B cell (primary cell): ENCODE results near the gene PIK3R3. TPM values are rescaled to one million over a fixed set of nuclear protein-coding genes. Genes with fewer than 3 reads are reported as not detected.

Experiments
- ATAC-seq: fragments of 200-7000 bp; cut with Tn5 transposase; one replicate; pipeline ENCODE4 v1.10.0; 2021; ENCODE audit warnings: low read depth, mild to moderate bottlenecking, moderate number of reproducible peaks, moderate library complexity
- CTCF ChIA-PET: fragments of 350-600 bp; sonication (Branson Sonifier 250); formaldehyde crosslinking; loops from one replicate; lab custom pipeline; 2021; ENCODE audit warnings: antibody characterized with exemption, inconsistent platforms; lab: Charles Lee
- POLR2A ChIA-PET: fragments of 350-600 bp; sonication (Branson Sonifier 250); formaldehyde crosslinking; loops from one replicate; lab custom pipeline; 2021; ENCODE audit warnings: antibody characterized with exemption; lab: Charles Lee
- DNase-seq: peaks from one replicate; pipeline ENCODE4 v3.0.0; 2013
- H2AFZ ChIP-seq: 2 replicates; pipeline ENCODE4 v1.6.1; 2012; ENCODE audit warnings: mild to moderate bottlenecking, low read depth, low read length; ENCODE audit not compliant: insufficient read depth, poor library complexity, severe bottlenecking
- H3K27ac ChIP-seq, 2 donors: 1 replicate in 1 of 2; 2 replicates in 1 of 2; pipeline ENCODE4 v1.5.1; 2012 to 2013; ENCODE audit warnings: low read length in 2 of 2, mild to moderate bottlenecking in 2 of 2, moderate library complexity in 1 of 2
- H3K27me3 ChIP-seq, 4 experiments: fragments of 200-600 bp in 1 of 4; sonication (generic) in 1 of 4; replicated peaks in 1 of 4; 1 replicate in 2 of 4; 2 replicates in 2 of 4; pipeline versions ENCODE4 v1.6.1 to v1.7.0; 2013 to 2016; ENCODE audit warnings: low read length in 3 of 4, mild to moderate bottlenecking in 2 of 4, mixed read lengths in 1 of 4, moderate library complexity in 1 of 4; ENCODE audit not compliant: insufficient read depth in 4 of 4, control insufficient read depth in 3 of 4; ENCODE audit errors: control extremely low read depth in 1 of 4
- H3K36me3 ChIP-seq, 2 experiments: replicated peaks in 1 of 2; 1 replicate in 1 of 2; 2 replicates in 1 of 2; pipeline versions ENCODE4 v1.6.1 to v1.7.1; 2013; ENCODE audit warnings: low read length in 1 of 2; ENCODE audit not compliant: insufficient read depth in 2 of 2, control insufficient read depth in 1 of 2; ENCODE audit errors: control extremely low read depth in 1 of 2, extremely low read depth in 1 of 2
- H3K4me1 ChIP-seq, 2 donors: fragments of 200-600 bp in 1 of 2; sonication (generic) in 1 of 2; 1 replicate in 1 of 2; 2 replicates in 1 of 2; pipeline versions ENCODE4 v1.5.1 to v1.6.1; 2013 to 2017; ENCODE audit warnings: low read length in 2 of 2; ENCODE audit not compliant: control insufficient read depth in 2 of 2, insufficient read depth in 2 of 2
- H3K4me2 ChIP-seq: replicated peaks from 2 replicates; pipeline ENCODE3; 2012; ENCODE audit warnings: mild to moderate bottlenecking, low read depth, low read length; ENCODE audit not compliant: poor library complexity, severe bottlenecking
- H3K4me3 ChIP-seq, 5 experiments: fragments of 200-600 bp in 1 of 5; sonication (generic) in 1 of 5; 1 replicate in 3 of 5; 2 replicates in 2 of 5; pipeline versions ENCODE4 v1.5.1 to v1.7.0; 2011 to 2016; ENCODE audit warnings: low read length in 4 of 5, mild to moderate bottlenecking in 4 of 5, low read depth in 2 of 5, control low read depth in 1 of 5, moderate library complexity in 1 of 5; ENCODE audit not compliant: insufficient read depth in 1 of 5; ENCODE audit errors: control extremely low read depth in 1 of 5, extremely low read depth in 1 of 5
- H3K79me2 ChIP-seq: fragments of 200-600 bp; sonication (generic); one replicate; pipeline ENCODE4 v1.6.0; 2016; ENCODE audit warnings: low read length; ENCODE audit not compliant: control insufficient read depth, insufficient read depth
- H3K9ac ChIP-seq: fragments of 200-600 bp; sonication (generic); 2 replicates; pipeline ENCODE4 v1.6.1; 2017; ENCODE audit warnings: mild to moderate bottlenecking, low read length, moderate library complexity
- H3K9me3 ChIP-seq, 3 donors: one replicate each; pipeline versions ENCODE4 v1.6.1 to v1.7.1; 2013; ENCODE audit warnings: low read length in 2 of 3; ENCODE audit not compliant: control insufficient read depth in 2 of 3, insufficient read depth in 1 of 3; ENCODE audit errors: control extremely low read depth in 1 of 3
- H4K20me1 ChIP-seq: 2 replicates; pipeline ENCODE4 v1.6.0; 2012; ENCODE audit warnings: mild to moderate bottlenecking, low read length; ENCODE audit not compliant: insufficient read depth, control insufficient read depth, poor library complexity, severe bottlenecking
- H3K27ac Mint-ChIP-seq: one replicate; pipeline ENCODE4 v1.8.0; 2021; ENCODE audit warnings: mixed read lengths
- H3K27me3 Mint-ChIP-seq: one replicate; pipeline ENCODE4 v1.8.0; 2021; ENCODE audit warnings: mixed read lengths
- H3K4me1 Mint-ChIP-seq: one replicate; pipeline ENCODE4 v1.8.0; 2021; ENCODE audit warnings: mixed read lengths
- H3K4me3 Mint-ChIP-seq: one replicate; pipeline ENCODE4 v1.8.0; 2021; ENCODE audit warnings: mixed read lengths
- H3K9me3 Mint-ChIP-seq: one replicate; pipeline ENCODE4 v1.8.0; 2022; ENCODE audit warnings: mixed read lengths; ENCODE audit not compliant: insufficient read depth
- CTCF ChIP-seq: fragments of 200-600 bp; IDR thresholded peaks from one replicate; pipeline ENCODE4 v1.8.0; 2022; ENCODE audit warnings: antibody characterized with exemption, mild to moderate bottlenecking
- EZH2 ChIP-seq: IDR thresholded peaks from 2 replicates; pipeline ENCODE4 v1.6.1; 2012; ENCODE audit warnings: borderline replicate concordance, low read depth, mild to moderate bottlenecking, moderate library complexity, low read length; ENCODE audit not compliant: insufficient read depth, poor library complexity, severe bottlenecking
- WGBS: methylation state at CpG from one replicate; pipeline ENCODE4 v1.1.5; 2013; ENCODE audit warnings: missing lambda C conversion rate; ENCODE audit not compliant: insufficient coverage; 5-methylcytosine and 5-hydroxymethylcytosine counted together
- intact Hi-C: fragments of 100-400 bp; cut with micrococcal nuclease; formaldehyde crosslinking; loops from one replicate; pipeline ENCODE4 v1.10.0; 2022
- polyA plus RNA-seq: library from polyadenylated mRNA; depleted of rRNA; stranded (reverse); fragments of >200 nt; gene quantifications from 2 replicates; pipeline ENCODE4 v1.2.3, GENCODE V29; 2012
- total RNA-seq, 2 donors: library from RNA; stranded (reverse); fragments of 120-200 nt in 1 of 2; gene quantifications; 1 replicate in 1 of 2; 2 replicates in 1 of 2; pipeline versions ENCODE4 v1.2.3 to v1.2.4, GENCODE V29; 2013 to 2022

The PIK3R3 gene
- total and polyA plus RNA-seq, 2 donors (not counting 1 experiment from before 2014, with no cell fraction given), result 0.06 to 0.17 TPM

- Mint-ChIP-seq H3K4me3 (peak overlapping the region; percentile 8), H3K27me3 (peaks cover 21% of the 10 kb centered on the region), H3K4me1 (peaks cover 30% of the 10 kb centered on the region), H3K9me3 (no peaks in the 10 kb centered on the region), H3K27ac (no peak overlapping the region)
- no peak for TF ChIP-seq CTCF
- TF ChIP-seq EZH2, result no peak
- Histone ChIP-seq H3K4me2 (no peak overlapping the region), H3K4me3 (no peak overlapping the region), H3K79me2 (no peaks in the 10 kb centered on the region), H4K20me1 (no peaks in the 10 kb centered on the region), H3K4me1 (peaks cover 18 to 34% of the 10 kb centered on the region in 2 donors), H3K36me3 (no peaks in the 10 kb centered on the region), H3K9me3 (no peaks in the 10 kb centered on the region), H3K27ac (no peak overlapping the region), H3K27me3 (peaks cover 0 to 17% (median 0%) of the 10 kb centered on the region in 4 experiments), H2AFZ (no peak overlapping the region), H3K9ac (no peak overlapping the region)
- CTCF ChIA-PET, result interaction anchor here (1.7 kb wide), 1 partner anchor 119 kb away, joined by 3 read pairs; no protein-coding TSS in a partner anchor
- ATAC-seq, result no peak
- intact Hi-C loops, result no loop called here
- POLR2A ChIA-PET, result no interaction called here
- no peak for DNase-seq
- WGBS, result 88% methylated on average over 1 of the region's 1 CpG
Measured at GRCh38 chr1:46168477-46168876, 36.0 kb upstream of the PIK3R3 start.
